ENCODE results near the gene C16orf54. TPM values are rescaled to one million over a fixed set of nuclear protein-coding genes. Genes with fewer than 3 reads are reported as not detected.
"Not testable (repeated sequence)": the region's sequence is repeated elsewhere in the genome, so short reads cannot be mapped to it uniquely, and the experiment has no call there.

The C16orf54 gene
- not detected in 2 replicates for total RNA-seq (2022)
- not detected for Bru-seq, nascent RNA
- not detected for BruChase-seq, experiment 1, labeled RNA remaining after a 6-hour chase
- percentile 13 among the genes with signal in this experiment for BruChase-seq, experiment 2, labeled RNA remaining after a 2-hour chase
- long read RNA-seq: 0 reads

- BruUV-seq (replicated peaks): no TSS peak
- intact Hi-C loops (cut with micrococcal nuclease; ENCODE audit: unreplicated experiment): no loop called here
- no peak within 1 kb of the TSS for H3K4me3 Mint-ChIP-seq (ENCODE audit: low read depth, unreplicated experiment)
- peaks cover 10% of the 10 kb centered on the region for H3K27me3 Mint-ChIP-seq (ENCODE audit: unreplicated experiment)
- no peaks in the 10 kb centered on the region for H3K36me3 Mint-ChIP-seq (ENCODE audit: insufficient read depth, unreplicated experiment)
- DNase-seq: no peak
- no peak within 1 kb of the TSS for H3K27ac Mint-ChIP-seq (ENCODE audit: unreplicated experiment)
- H3K4me1 Mint-ChIP-seq (ENCODE audit: low read depth, unreplicated experiment): no peaks in the 10 kb centered on the region
- no peak for TF ChIP-seq CTCF (IDR thresholded peaks at IDR 0.05; ENCODE audit: unreplicated experiment)
- no peaks in the 10 kb centered on the region for H3K9me3 Mint-ChIP-seq (ENCODE audit: low read depth, unreplicated experiment)
- CTCF ChIA-PET: no interaction called here
Observed at GRCh38 chr16:29745853-29746345, at the start of gene C16orf54. TSS of gene C16orf54 (minus strand) at chr16:29745990. CDS start at chr16:29744951, 1,039 bp downstream.

- BruUV-seq (replicated peaks): no TSS peak
- Mint-ChIP-seq H3K36me3 (ENCODE audit: insufficient read depth, unreplicated experiment) (peaks cover 59% of the 10 kb centered on the region), H3K27ac (ENCODE audit: unreplicated experiment) (no peak overlapping the region), H3K4me1 (ENCODE audit: low read depth, unreplicated experiment) (peaks cover 25% of the 10 kb centered on the region), H3K9me3 (ENCODE audit: low read depth, unreplicated experiment) (no peaks in the 10 kb centered on the region), H3K4me3 (ENCODE audit: low read depth, unreplicated experiment) (no peak overlapping the region), H3K27me3 (ENCODE audit: unreplicated experiment) (no peaks in the 10 kb centered on the region)
- no peak for DNase-seq
- intact Hi-C loops (cut with micrococcal nuclease; ENCODE audit: unreplicated experiment): no loop called here
- no peak for TF ChIP-seq CTCF (IDR thresholded peaks at IDR 0.05; ENCODE audit: unreplicated experiment)
- CTCF ChIA-PET: interaction anchor here (0.6 to 0.7 kb wide), 2 partner anchors 19 to 103 kb away, joined by 3 read pairs; no protein-coding TSS in a partner anchor
Observed at GRCh38 chr16:29794231-29794710, 48.5 kb upstream of the C16orf54 start.

- CTCF ChIA-PET: interaction anchor here (0.6 kb wide), 1 partner anchor 107 kb away, joined by 4 read pairs; no protein-coding TSS in a partner anchor
- H3K4me1 Mint-ChIP-seq (ENCODE audit: low read depth, unreplicated experiment): peaks cover 25% of the 10 kb centered on the region
- H3K27ac Mint-ChIP-seq (ENCODE audit: unreplicated experiment); BruUV-seq (replicated peaks); DNase-seq; H3K4me3 Mint-ChIP-seq (ENCODE audit: low read depth, unreplicated experiment); H3K27me3 Mint-ChIP-seq (ENCODE audit: unreplicated experiment); H3K9me3 Mint-ChIP-seq (ENCODE audit: low read depth, unreplicated experiment); intact Hi-C loops (cut with micrococcal nuclease; ENCODE audit: unreplicated experiment): not testable (repeated sequence)
- peaks cover 49% of the 10 kb centered on the region for H3K36me3 Mint-ChIP-seq (ENCODE audit: insufficient read depth, unreplicated experiment)
Observed at GRCh38 chr16:29793153-29793552, 47.4 kb upstream of the C16orf54 start.

- peaks cover 25% of the 10 kb centered on the region for H3K4me1 Mint-ChIP-seq (ENCODE audit: low read depth, unreplicated experiment)
- CTCF ChIA-PET: no interaction called here
- H3K36me3 Mint-ChIP-seq (ENCODE audit: insufficient read depth, unreplicated experiment): peaks cover 43% of the 10 kb centered on the region
- DNase-seq: no peak
- no peak for TF ChIP-seq CTCF (IDR thresholded peaks at IDR 0.05; ENCODE audit: unreplicated experiment)
- H3K4me3 Mint-ChIP-seq (ENCODE audit: low read depth, unreplicated experiment): peak overlapping the region; percentile 87
- no peaks in the 10 kb centered on the region for H3K9me3 Mint-ChIP-seq (ENCODE audit: low read depth, unreplicated experiment)
- BruUV-seq (replicated peaks): no TSS peak
- no peaks in the 10 kb centered on the region for H3K27me3 Mint-ChIP-seq (ENCODE audit: unreplicated experiment)
- peak overlapping the region; percentile 49 for H3K27ac Mint-ChIP-seq (ENCODE audit: unreplicated experiment)
- intact Hi-C loops (cut with micrococcal nuclease; ENCODE audit: unreplicated experiment): no loop called here
Observed at GRCh38 chr16:29791845-29792807, 46.3 kb upstream of the C16orf54 start.

Data from Calu3 (cell line).